ENCODE measurements around the gene NACAD. TPM values are rescaled to one million over a fixed set of nuclear protein-coding genes. Genes with fewer than 3 reads are reported as not detected.

Gene NACAD
- total RNA-seq, 4 donors from 2014 or later = 1.5 to 13.6 (median 5.0) TPM; not detected in 1

DNA sequence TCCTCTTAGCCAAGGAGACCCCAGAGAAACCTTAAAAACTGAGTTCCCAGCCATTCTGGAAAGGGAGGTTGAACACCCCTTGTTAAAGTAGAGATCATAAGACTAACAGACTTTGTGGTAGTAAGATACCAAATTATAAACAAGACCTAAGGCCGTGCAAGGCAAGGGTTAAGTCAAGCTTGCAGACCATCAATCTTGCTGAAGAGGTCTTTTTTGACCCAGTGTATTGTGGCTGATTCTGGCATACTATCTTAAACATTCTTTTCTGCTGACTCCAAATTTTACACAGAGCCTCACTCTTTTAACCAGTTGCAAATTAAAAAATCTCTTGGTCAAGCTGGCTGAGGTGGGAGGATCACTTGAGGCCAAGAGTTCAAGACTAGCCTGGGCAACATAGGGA, 23.9 kb upstream of the NACAD start:
- Histone ChIP-seq H3K4me3 (peak overlapping the region in 1 of 4 donors; percentile 79), H3K36me3 (peaks cover 0 to 13% (median 0%) of the 10 kb centered on the region in 3 donors), H3K4me1 (peaks cover 0 to 26% (median 5%) of the 10 kb centered on the region in 4 donors), H3K27ac (peak overlapping the region in 2 of 4 donors; percentile 95 to 98), H3K9me3 (no peaks in the 10 kb centered on the region), H3K27me3 (no peaks in the 10 kb centered on the region)
- TF ChIP-seq CTCF (IDR thresholded peaks at IDR 0.05) (no peak), POLR2A (IDR thresholded peaks at IDR 0.05) (no peak)
- DNase-seq = no peak

DNA sequence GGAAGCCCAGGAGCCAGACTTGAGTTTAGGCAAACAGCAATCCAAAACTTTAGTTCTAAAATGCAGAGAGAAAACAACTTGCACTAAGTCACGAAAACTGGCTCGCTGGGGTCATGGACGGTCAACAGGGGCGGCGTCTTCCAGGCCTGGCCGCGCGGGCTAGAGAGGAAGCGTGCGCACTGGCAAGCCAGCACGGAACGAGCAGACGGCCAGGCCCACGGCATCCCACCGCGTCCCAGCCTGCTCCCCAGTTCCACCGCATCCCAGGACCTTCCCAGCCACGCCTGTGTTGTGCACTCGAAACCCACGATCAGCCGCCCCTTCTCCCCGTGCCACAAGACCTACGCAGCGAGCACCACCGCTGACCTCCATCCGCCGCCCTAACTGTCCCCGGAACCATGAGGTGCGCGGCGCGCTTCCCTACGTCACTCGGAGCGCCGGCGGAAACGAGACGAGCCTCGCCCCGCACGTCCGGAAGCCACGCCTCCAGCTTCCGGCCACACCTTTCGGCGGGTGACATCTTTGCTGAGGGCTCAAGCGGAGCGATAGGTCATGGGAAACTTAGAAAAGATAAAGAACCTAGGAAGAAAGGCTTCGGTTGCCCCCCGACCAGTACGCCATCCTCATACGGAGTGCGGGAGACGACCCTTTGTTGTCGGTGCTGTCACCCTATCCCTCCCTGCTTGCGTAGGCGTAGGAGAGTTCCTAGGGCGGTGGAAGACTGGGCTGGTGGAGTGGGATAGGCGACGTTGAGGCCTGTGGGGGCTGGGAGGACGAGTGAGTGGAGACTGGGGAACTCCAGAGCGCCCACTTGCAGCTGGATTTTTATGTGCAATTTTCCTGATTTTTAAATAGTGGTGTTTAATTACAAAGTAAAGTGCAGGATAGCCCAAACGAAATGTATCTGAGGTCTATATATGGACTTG, 22.8 kb upstream of the NACAD start, which contains the start of gene TBRG4:
Gene TBRG4, minus strand, starts transcription at position 400 of the 926 bp plus-strand sequence. CDS start 2,460 bp downstream, outside the sequence.
- no peaks in the 10 kb centered on the region for H3K9me3 ChIP-seq
- H3K4me1 ChIP-seq = peaks cover 0 to 32% (median 5%) of the 10 kb centered on the region in 4 donors
- H3K4me3 ChIP-seq = peak within 1 kb of the TSS; percentile 76 to 90 (median 82)

GRCh38 chr7:45108863-45109262, 20.1 kb upstream of the NACAD start:
- Histone ChIP-seq H3K36me3 (peaks cover 0 to 51% (median 4%) of the 10 kb centered on the region in 3 donors), H3K4me1 (peaks cover 0 to 32% (median 5%) of the 10 kb centered on the region in 4 donors), H3K9me3 (no peaks in the 10 kb centered on the region), H3K4me3 (no peak overlapping the region), H3K27me3 (no peaks in the 10 kb centered on the region), H3K27ac (no peak overlapping the region)
- DNase-seq = no peak
- TF ChIP-seq CTCF (IDR thresholded peaks at IDR 0.05) = no peak
- TF ChIP-seq POLR2A (IDR thresholded peaks at IDR 0.05) = no peak

More for the DNA sequence above, 22.8 kb upstream of the NACAD start, which contains the start of gene TBRG4:
- peak; percentile 93 to 98 (median 97) for DNase-seq
- peak; percentile 88 to 95 for TF ChIP-seq POLR2A (IDR thresholded peaks at IDR 0.05)
- peak in 3 of 6 experiments; percentile 20 to 28 (median 24) for TF ChIP-seq CTCF (IDR thresholded peaks at IDR 0.05)
- peak within 1 kb of the TSS; percentile 90 to 98 (median 94) for H3K27ac ChIP-seq
- peaks cover 0 to 24% (median 0%) of the 10 kb centered on the region in 3 donors for H3K36me3 ChIP-seq
- no peaks in the 10 kb centered on the region for H3K27me3 ChIP-seq

DNA sequence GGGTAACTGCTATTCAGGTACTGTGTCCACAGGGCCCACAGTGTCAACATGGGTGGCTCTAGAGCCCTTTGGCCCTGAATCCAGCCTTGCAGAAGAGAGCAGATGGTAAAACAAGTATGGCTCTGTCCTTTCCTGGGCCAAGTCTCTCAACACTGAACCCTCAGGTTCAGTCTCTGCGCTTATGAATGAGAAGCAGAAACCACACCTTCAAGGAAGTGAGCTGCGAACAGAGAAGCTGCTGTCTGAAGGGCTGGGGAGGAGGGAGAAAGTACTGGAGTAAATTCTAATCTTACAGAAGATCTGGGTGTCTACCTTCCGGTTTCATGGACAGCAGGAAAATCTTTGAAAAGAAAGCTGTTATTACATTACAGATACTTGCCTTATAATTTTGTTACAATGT, 18.6 kb upstream of the NACAD start:
- peaks cover 4 to 66% (median 4%) of the 10 kb centered on the region in 3 donors for H3K36me3 ChIP-seq
- no peak for TF ChIP-seq POLR2A (IDR thresholded peaks at IDR 0.05)
- TF ChIP-seq CTCF (IDR thresholded peaks at IDR 0.05) = no peak
- H3K27ac ChIP-seq = no peak overlapping the region
- no peaks in the 10 kb centered on the region for H3K27me3 ChIP-seq
- no peak overlapping the region for H3K4me3 ChIP-seq
- DNase-seq = no peak
- peaks cover 0 to 32% (median 4%) of the 10 kb centered on the region in 4 donors for H3K4me1 ChIP-seq
- no peaks in the 10 kb centered on the region for H3K9me3 ChIP-seq

- Histone ChIP-seq H3K36me3 (peaks cover 4 to 72% (median 4%) of the 10 kb centered on the region in 3 donors), H3K27me3 (no peaks in the 10 kb centered on the region), H3K27ac (no peak overlapping the region), H3K4me1 (peaks cover 0 to 32% (median 3%) of the 10 kb centered on the region in 4 donors), H3K9me3 (no peaks in the 10 kb centered on the region), H3K4me3 (no peak overlapping the region)
- TF ChIP-seq POLR2A (IDR thresholded peaks at IDR 0.05) = no peak
- no peak for TF ChIP-seq CTCF (IDR thresholded peaks at IDR 0.05)
- no peak for DNase-seq
Measured at GRCh38 chr7:45106820-45107219, 18.1 kb upstream of the NACAD start.

All from Peyer's patch (tissue), 4 donors.